ENCODE results near the gene PDIA4.
"Not testable (repeated sequence)": the region's sequence is repeated elsewhere in the genome, so short reads cannot be mapped to it uniquely, and the experiment has no call there.

Gene PDIA4

DNA sequence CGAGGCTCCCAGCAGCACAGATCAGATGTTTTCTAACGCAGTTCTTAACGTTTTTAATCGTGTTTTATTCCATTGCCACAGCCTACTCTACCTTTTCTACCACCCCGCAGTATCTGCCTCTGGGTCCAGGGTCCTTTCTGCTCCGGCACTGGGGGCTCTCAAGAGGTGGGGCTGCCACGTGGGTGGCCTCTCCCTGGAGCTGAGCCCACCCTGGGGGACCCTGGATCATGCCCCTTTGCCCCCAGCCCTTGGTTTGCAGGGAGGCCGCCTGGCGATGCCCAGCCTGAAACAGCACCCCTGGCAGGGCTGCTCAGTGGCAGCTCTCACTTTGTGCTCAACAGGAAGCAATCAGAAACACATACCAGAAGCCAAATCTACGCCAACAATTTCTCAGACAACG is 25.3 kb downstream of the PDIA4 start:
- no peak for DNase-seq

- DNase-seq: no peak
These were observed 25.7 kb downstream of the PDIA4 start for GRCh38 chr7:149002604-149003003.

GRCh38 chr7:149001427-149002068 is 26.8 kb downstream of the PDIA4 start:
- DNase-seq: no peak

- DNase-seq: no peak
These were observed 27.3 kb downstream of the PDIA4 start for GRCh38 chr7:149000961-149001360.

- DNase-seq: no peak
These were observed 29.1 kb downstream of the PDIA4 start for GRCh38 chr7:148999192-148999591.

- DNase-seq: no peak
These were observed 30.8 kb downstream of the PDIA4 start for GRCh38 chr7:148997497-148997896.

- no peak for DNase-seq
These were observed 33.7 kb downstream of the PDIA4 start for GRCh38 chr7:148994576-148994975.

DNA sequence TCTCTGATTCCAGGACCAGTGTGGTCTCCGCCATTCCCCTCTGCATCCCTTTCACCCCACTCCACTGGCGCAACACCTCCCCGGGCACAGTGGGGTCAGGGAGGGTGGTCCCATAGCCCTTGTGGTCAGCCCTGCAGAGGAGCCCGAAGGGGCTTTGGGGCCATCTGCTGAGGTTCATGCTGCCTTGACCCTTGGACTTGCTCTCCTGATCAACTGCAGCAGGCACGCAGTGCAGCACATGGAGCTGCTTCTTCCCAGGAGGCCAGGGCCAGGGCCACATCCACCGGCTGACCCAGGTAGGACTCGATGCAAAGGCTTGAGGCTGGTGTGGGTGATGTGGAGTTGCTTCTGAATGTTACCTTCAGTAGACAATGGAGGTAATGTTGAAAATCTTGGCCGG is 35.1 kb downstream of the PDIA4 start:
- no peak for DNase-seq

- DNase-seq: no peak
These were observed 36.8 kb downstream of the PDIA4 start for GRCh38 chr7:148991536-148991935.

DNA sequence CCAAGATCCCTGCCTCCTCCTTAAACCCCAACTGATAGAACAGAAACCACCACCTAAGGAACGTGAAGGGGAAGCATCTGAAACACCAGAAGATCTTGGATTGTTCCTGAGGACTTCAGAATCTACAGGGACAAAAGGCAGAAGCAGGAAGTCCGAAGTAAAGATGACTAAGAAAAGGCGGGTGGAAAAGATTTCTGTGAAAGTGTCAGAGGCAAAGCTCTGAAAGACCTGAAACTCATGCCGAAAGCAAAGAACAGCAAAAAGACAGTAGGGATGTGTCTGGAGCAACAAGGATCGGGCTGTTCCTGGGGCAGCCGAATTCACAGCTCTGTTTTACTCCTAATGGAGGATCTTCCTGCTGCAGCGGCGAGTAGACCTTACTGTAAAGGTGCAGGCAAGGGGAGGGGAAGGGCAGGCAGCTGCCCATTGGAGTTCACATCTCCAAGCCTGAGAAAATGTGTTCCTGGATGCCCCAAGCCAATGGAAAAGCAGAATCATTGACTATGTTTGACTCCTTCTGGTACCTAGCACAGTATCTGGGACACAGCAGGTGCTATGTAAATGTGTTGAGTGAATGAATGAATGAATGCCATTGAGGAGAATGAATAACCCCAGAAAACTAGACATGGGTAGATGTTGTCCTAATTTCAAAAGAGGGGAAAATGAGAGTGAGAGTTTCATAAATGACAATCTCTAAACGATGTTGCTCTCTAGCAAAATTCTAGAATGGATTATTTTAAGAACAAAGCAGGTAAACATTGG is 40.4 kb downstream of the PDIA4 start:
- no peak for DNase-seq

- DNase-seq: peak; percentile 42
These were observed 41.1 kb downstream of the PDIA4 start for GRCh38 chr7:148987010-148987750.

DNA sequence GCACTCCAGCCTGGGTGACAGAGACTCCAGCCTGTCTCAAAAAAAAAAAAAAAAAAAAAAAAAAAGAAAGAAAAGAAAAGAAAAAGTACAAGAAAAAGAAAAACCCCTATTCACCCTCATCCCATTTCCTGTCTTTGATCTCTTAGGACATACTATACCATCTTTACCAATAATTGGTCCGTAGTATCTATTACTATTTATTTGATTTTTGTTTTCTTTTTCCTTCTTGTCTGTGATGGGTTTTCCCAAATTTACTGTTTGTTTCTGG is 41.6 kb downstream of the PDIA4 start:
- no peak for DNase-seq

GRCh38 chr7:148983200-148984146 is 44.8 kb downstream of the PDIA4 start:
- peak; percentile 46 for DNase-seq

GRCh38 chr7:148982654-148983199 is 45.6 kb downstream of the PDIA4 start:
- DNase-seq: no peak

- no peak for DNase-seq
These were observed 48.5 kb downstream of the PDIA4 start for GRCh38 chr7:148979827-148980226.

GRCh38 chr7:148979072-148979471 is 49.2 kb downstream of the PDIA4 start:
- DNase-seq: not testable (repeated sequence)

GRCh38 chr7:148978091-148978490 is 50.2 kb downstream of the PDIA4 start:
- no peak for DNase-seq

GRCh38 chr7:148975896-148976295 is 52.4 kb downstream of the PDIA4 start:
- no peak for DNase-seq

DNA sequence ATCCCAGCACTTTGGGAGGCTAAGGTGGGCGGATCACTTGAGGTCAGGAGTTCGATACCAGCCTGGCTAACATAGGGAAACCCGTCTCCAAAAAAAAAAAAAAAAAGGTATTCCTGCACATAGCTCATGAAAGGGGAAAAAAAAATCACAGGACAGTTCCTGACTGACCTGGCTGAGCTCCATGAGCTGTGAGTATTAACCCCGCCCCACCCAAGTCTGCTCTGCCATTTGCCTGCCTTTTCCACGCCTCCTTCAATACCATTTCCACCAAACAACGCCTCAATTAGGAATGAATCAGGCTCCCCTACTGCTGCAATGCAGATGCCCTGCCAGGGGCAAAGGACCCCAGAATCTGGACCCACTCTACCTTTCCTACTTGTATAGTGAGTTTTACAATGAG is 55.0 kb downstream of the PDIA4 start:
- no peak for DNase-seq

GRCh38 chr7:148972375-148972774 is 55.9 kb downstream of the PDIA4 start:
- DNase-seq: no peak

DNA sequence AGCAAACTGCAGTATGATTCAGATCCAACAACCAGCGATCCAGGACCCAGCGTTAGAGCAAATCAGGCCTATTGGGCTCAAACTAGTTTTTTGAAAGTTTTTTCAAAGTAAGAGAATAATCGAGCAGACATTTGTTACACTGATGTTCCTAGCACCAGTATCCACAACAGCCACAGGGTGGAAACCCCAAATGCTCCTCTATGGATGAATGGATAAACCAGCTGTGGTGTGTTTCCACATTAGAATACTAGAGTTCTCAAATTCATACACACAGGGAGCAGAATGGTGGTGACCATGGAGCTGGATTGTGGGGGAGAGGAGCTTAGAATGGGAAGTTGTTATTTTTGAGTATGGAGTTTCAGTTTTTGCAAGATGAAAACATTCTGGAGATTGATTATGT is 60.7 kb downstream of the PDIA4 start:
- no peak for DNase-seq

DNA sequence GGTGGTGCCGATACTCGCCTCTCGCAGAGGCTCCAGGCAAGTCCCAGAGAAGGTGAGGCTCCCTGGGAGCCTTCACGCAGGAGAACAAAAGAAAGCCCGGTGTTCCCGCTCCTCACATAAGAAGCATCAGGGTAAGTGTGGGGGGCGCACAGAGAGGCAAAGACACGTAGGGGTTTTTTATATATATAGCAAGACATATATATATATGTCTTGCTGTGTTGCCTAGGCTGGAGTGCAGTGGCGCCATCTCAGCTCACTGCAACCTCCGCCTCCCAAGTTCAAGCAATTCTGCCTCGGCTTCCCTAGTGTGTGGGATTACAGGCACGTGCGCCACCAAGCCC is 61.3 kb downstream of the PDIA4 start:
- DNase-seq: no peak
